ENCODE data around the gene SEC24A.

Gene SEC24A

DNA sequence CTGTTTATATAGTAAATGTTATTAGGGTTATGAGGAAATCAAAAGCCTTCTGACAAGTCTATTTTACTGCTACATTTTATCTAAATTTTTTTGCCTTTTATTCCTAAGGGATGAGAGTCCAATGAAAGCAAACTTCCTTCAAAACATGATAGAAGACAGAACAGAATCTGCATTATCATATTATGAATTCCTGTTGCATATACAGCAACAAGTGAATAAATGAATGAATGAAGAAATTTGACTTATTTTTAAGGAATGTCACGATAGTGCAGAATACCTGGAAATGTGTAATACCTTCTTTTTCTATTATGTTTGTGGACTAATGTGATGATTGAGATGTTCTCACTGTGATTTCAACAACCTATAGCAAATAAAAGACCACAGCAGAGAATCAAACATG is 76.3 kb downstream of the SEC24A start:
- H3K4me3 ChIP-seq (replicated peaks; ENCODE audit: low read depth, low read length): no peak overlapping the region
- no peak for TF ChIP-seq CTCF (IDR thresholded peaks at IDR 0.05; ENCODE audit: low read length, missing control alignments)
- no peak for DNase-seq (ENCODE audit: low read depth)

DNA sequence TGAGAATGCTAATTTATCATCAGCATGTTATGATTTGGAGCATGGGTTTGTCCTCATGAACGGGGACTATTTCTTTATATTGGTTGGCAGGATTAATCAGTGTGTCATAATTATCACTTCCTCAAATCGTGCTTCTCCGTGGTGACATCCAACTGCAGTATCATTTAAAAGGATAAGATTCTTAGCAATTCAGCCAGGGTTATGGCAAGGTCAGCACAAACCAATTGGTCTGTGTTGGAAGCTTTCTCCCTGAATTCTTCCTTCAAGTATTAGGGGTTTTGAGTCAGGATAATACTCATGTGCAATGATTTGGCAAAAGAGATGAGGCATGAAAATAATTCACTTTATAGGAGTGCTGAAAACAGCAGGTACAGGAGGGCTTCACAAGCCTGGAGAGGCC is 84.2 kb downstream of the SEC24A start:
- no peak overlapping the region for H3K4me3 ChIP-seq (replicated peaks; ENCODE audit: low read depth, low read length)
- TF ChIP-seq CTCF (IDR thresholded peaks at IDR 0.05; ENCODE audit: low read length, missing control alignments): no peak
- no peak for DNase-seq (ENCODE audit: low read depth)

GRCh38 chr5:134735243-134735642 is 86.7 kb downstream of the SEC24A start:
- H3K4me3 ChIP-seq (replicated peaks; ENCODE audit: low read depth, low read length): no peak overlapping the region
- no peak for TF ChIP-seq CTCF (IDR thresholded peaks at IDR 0.05; ENCODE audit: low read length, missing control alignments)
- no peak for DNase-seq (ENCODE audit: low read depth)

DNA sequence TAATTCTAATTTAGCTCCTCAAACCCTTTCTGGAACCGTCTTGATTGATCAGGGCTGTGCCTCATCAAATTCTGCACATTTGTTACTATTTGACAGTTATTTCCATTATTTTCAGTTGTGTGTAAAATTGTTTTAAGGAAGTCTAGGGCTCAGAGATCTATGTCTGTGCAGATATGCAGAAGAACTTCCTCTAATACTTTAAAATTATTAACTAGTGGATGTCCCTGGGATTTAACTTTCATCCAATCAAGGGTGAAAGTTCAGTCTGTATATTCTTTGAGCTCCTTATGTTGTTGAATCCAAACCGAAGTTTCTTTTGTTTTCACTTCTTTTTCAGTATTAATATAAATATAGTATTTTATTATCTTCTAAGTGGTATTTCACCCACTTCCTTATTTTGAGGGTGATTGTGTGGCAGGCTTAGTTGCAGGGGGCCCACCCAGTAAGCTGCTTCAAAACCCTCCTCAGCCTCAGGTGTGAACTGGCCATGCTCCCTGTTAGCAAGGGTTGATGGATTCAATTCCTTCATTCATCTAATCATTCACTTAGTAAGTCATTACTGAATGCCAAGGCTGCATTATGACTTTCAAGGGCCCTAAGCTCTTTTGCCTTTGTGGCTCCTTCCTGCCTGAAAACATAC is 87.7 kb downstream of the SEC24A start:
- TF ChIP-seq CTCF (IDR thresholded peaks at IDR 0.05; ENCODE audit: low read length, missing control alignments): no peak
- H3K4me3 ChIP-seq (replicated peaks; ENCODE audit: low read depth, low read length): no peak overlapping the region
- no peak for DNase-seq (ENCODE audit: low read depth)

DNA sequence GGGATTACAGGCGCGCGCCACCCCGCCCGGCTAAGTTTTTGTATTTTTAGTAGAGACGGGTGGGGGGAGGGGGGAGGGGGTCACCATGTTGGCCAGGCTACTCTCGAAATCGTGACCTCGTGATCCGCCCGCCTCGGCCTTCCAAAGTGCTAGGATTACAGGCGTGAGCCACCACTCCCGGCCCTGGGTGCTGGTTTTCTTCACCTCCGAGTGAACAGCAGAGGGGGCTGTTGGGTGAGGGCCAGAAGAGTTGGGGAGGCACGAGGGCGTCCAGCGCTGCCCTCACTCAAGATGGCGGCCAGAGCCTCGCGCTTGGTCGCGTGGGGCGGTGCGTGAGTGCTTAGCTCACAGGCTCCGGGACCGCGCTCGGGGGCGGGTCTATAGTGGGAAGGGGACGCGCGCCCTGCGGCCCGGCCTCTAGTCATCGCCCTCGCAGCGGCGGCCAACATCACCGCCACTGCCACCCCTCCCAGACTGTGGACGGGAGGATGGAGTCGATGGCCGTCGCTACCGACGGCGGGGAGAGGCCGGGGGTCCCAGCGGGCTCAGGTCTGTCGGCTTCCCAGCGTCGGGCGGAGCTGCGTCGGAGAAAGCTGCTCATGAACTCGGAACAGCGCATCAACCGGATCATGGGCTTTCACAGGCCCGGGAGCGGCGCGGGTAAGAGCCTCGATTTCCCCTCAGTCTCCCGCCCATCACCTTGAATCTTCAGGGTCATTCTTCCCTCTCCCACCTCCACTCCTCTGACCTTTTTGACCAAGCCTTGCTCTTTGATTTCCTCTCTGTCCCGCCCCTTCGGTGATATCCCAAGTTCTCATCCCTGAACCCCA is 89.8 kb downstream of the SEC24A start, which contains the start of gene CAMLG:
TSS of gene CAMLG (plus strand) at position 416 of the 830 bp plus-strand sequence. CDS start at position 489, 73 bp downstream.
- peak; percentile 44 for TF ChIP-seq CTCF (IDR thresholded peaks at IDR 0.05; ENCODE audit: low read length, missing control alignments)
- H3K4me3 ChIP-seq (replicated peaks; ENCODE audit: low read depth, low read length): peak within 1 kb of the TSS; percentile 66
- DNase-seq (ENCODE audit: low read depth): peak; percentile 98

GRCh38 chr5:134738963-134739661 is 90.5 kb downstream of the SEC24A start:
- TF ChIP-seq CTCF (IDR thresholded peaks at IDR 0.05; ENCODE audit: low read length, missing control alignments): no peak
- H3K4me3 ChIP-seq (replicated peaks; ENCODE audit: low read depth, low read length): peak overlapping the region; percentile 66
- DNase-seq (ENCODE audit: low read depth): peak; percentile 47

Data from fibroblast of pulmonary artery (primary cell).